Right forelimb (tissue), 1 donor: Measurements from ENCODE around the gene IGF2.

ENCODE experiments used
- DNase-seq: peaks from one replicate; pipeline ENCODE4 v3.0.0-alpha.2; 2018

IGF2 gene

GRCh38 chr11:2102132-2102882, 36.9 kb downstream of the IGF2 start:
- peak; percentile 26 for DNase-seq

- peak; percentile 30 for DNase-seq
Measured at GRCh38 chr11:2101171-2101675, 38.0 kb downstream of the IGF2 start.

- peak; percentile 33 for DNase-seq
Measured at GRCh38 chr11:2100361-2101170, 38.6 kb downstream of the IGF2 start.

GRCh38 chr11:2099516-2100349, 39.5 kb downstream of the IGF2 start:
- peak; percentile 64 for DNase-seq

- DNase-seq, result peak; percentile 43
Measured at GRCh38 chr11:2098691-2099515, 40.3 kb downstream of the IGF2 start.

GRCh38 chr11:2097998-2098690, 41.0 kb downstream of the IGF2 start:
- DNase-seq, result peak; percentile 19

GRCh38 chr11:2097356-2097997, 41.7 kb downstream of the IGF2 start:
- peak; percentile 63 for DNase-seq

GRCh38 chr11:2096919-2097301, 42.3 kb downstream of the IGF2 start:
- DNase-seq, result no peak

GRCh38 chr11:2096011-2096918, 42.9 kb downstream of the IGF2 start:
- no peak for DNase-seq

GRCh38 chr11:2095542-2095941, 43.6 kb downstream of the IGF2 start:
- no peak for DNase-seq

- no peak for DNase-seq
Measured at GRCh38 chr11:2095198-2095520, 44.0 kb downstream of the IGF2 start.

- peak; percentile 38 for DNase-seq
Measured at GRCh38 chr11:2094354-2095197, 44.6 kb downstream of the IGF2 start.

- DNase-seq, result peak; percentile 40
Measured at GRCh38 chr11:2093575-2094353, 45.4 kb downstream of the IGF2 start.

GRCh38 chr11:2092956-2093412, 46.2 kb downstream of the IGF2 start:
- peak; percentile 66 for DNase-seq

- peak; percentile 36 for DNase-seq
Measured at GRCh38 chr11:2092464-2092910, 46.7 kb downstream of the IGF2 start.

- peak; percentile 27 for DNase-seq
Measured at GRCh38 chr11:2091786-2092463, 47.3 kb downstream of the IGF2 start.

GRCh38 chr11:2091112-2091746, 48.0 kb downstream of the IGF2 start:
- peak; percentile 36 for DNase-seq
